Tibial artery (tissue), 4 donors: Measurements from ENCODE around the gene VAV3.
A peak's percentile ranks its signal among the peaks of the same experiment; 100 is the strongest.

Source experiments
- DNase-seq, 2 donors: peaks; one replicate each; pipeline ENCODE4 v3.0.0-alpha.2; 2019
- H3K27ac ChIP-seq, 2 donors: fragments of 200-600 bp; sonication (generic) in 1 of 2; 1 replicate in 1 of 2; 2 replicates in 1 of 2; pipeline ENCODE4 v1.5.1; 2018 to 2019; ENCODE audit warnings: mild to moderate bottlenecking in 1 of 2
- H3K27me3 ChIP-seq, 2 donors: fragments of 200-600 bp; sonication (generic) in 1 of 2; one replicate each; pipeline versions ENCODE4 v1.5.1 to v1.6.0; 2016 to 2019
- H3K36me3 ChIP-seq, 3 donors: fragments of 200-600 bp; sonication (generic) in 2 of 3; one replicate each; pipeline ENCODE4 v1.5.1; 2016 to 2019; ENCODE audit warnings: mild to moderate bottlenecking in 2 of 3
- H3K4me1 ChIP-seq, 4 donors: fragments of 200-600 bp; sonication (generic) in 2 of 4; 1 replicate in 3 of 4; 2 replicates in 1 of 4; pipeline ENCODE4 v1.5.1; 2016 to 2019
- H3K4me3 ChIP-seq, 2 donors: fragments of 200-600 bp; sonication (generic) in 1 of 2; 1 replicate in 1 of 2; 2 replicates in 1 of 2; pipeline ENCODE4 v1.5.1; 2018 to 2019; ENCODE audit warnings: mild to moderate bottlenecking in 2 of 2
- H3K9me3 ChIP-seq, 3 donors: fragments of 200-600 bp; sonication (generic) in 1 of 3; one replicate each; pipeline ENCODE4 v1.5.1; 2016 to 2019
- intact Hi-C: fragments of 100-400 bp; cut with DNase I; formaldehyde crosslinking; loops from one replicate; pipeline ENCODE4 v1.15.0; 2023; ENCODE audit warnings: low total_unique reads
- TF ChIP-seq, protein P1 (sequence below), 2 experiments: fragments of 200-600 bp in 1 of 2; fragments of 450-650 bp in 1 of 2; IDR thresholded peaks; one replicate each; pipeline ENCODE4 v1.5.1; 2017 to 2019; ENCODE audit warnings: antibody characterized with exemption in 2 of 2, mild to moderate bottlenecking in 1 of 2, moderate library complexity in 1 of 2

VAV3 gene

DNA sequence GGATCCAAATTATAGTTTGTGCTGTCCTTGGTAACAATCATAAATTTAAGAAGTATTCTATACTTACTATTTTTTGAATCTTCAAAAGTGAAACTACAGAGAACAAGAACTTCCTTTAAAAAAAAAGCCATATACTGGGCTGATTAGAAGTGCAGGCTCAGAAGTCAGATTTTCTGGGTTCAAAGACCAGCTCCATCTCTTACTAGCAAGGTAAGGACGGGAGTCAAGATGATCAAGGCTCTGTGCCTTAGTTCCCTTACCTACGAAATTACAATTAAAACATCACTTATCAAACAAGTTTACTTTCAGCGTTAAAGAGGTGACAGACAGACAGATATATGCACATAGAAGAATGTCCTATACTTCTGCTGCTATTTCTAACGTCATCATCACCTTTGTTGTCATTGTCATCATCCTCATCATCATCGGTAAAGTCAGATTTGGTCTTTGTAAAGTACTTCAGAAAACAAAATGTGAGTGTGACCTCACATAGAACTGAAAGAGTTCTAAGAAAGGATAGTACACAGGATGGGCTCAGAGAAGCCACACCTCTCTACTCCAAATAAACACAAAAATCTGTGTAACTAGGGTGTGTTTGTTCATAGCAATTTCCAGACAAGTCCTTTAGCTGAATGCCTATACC is 178.7 kb downstream of the VAV3 start:
- no peaks in the 10 kb centered on the region for H3K36me3 ChIP-seq
- intact Hi-C loops: loop anchor here (5.0 kb wide), 1 partner anchor 336 kb away; no protein-coding TSS in a partner anchor
- H3K27me3 ChIP-seq: no peaks in the 10 kb centered on the region
- no peak overlapping the region for H3K4me3 ChIP-seq
- TF ChIP-seq, protein P1, sequence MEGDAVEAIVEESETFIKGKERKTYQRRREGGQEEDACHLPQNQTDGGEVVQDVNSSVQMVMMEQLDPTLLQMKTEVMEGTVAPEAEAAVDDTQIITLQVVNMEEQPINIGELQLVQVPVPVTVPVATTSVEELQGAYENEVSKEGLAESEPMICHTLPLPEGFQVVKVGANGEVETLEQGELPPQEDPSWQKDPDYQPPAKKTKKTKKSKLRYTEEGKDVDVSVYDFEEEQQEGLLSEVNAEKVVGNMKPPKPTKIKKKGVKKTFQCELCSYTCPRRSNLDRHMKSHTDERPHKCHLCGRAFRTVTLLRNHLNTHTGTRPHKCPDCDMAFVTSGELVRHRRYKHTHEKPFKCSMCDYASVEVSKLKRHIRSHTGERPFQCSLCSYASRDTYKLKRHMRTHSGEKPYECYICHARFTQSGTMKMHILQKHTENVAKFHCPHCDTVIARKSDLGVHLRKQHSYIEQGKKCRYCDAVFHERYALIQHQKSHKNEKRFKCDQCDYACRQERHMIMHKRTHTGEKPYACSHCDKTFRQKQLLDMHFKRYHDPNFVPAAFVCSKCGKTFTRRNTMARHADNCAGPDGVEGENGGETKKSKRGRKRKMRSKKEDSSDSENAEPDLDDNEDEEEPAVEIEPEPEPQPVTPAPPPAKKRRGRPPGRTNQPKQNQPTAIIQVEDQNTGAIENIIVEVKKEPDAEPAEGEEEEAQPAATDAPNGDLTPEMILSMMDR (IDR thresholded peaks at IDR 0.05): no peak
- H3K27ac ChIP-seq: no peak overlapping the region
- no peaks in the 10 kb centered on the region for H3K9me3 ChIP-seq
- peaks cover 0 to 9% (median 4%) of the 10 kb centered on the region in 4 donors for H3K4me1 ChIP-seq
- DNase-seq: no peak

DNA sequence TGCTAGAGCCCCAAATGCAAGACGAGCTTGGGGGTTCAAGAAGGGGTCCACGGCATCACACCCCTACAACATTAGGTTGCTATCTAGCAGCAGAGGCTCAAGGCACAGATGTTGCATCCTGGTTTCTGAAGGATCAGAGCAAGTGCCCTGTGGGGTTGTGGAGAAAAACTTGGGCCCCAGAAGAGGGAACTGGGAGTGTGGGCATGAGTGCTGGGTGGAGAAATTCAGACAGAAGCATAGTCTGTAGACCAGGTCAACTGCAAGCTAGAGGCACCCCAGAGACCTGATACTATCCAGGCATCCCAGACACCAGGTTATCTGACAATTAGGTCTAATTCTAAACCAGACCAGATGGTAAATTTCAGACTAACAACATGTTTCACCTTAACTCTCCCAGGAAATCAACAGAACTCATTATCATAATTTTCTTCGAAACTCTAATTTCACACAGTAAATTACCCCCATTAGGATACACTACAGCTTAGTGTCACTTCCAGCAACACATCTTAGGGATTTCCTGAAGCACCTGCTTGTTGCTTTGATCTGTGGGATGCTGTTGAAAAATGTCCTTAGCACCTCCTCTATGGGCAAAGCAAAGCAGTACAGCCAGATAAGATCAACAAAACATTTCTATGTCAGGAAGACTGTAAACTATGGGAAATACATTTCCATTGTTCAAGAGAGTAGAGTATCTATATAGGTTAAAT is 179.3 kb downstream of the VAV3 start:
- Histone ChIP-seq H3K4me3 (no peak overlapping the region), H3K4me1 (peaks cover 0 to 9% (median 4%) of the 10 kb centered on the region in 4 donors), H3K27ac (no peak overlapping the region), H3K9me3 (no peaks in the 10 kb centered on the region), H3K27me3 (no peaks in the 10 kb centered on the region), H3K36me3 (no peaks in the 10 kb centered on the region)
- DNase-seq: no peak
- intact Hi-C loops: loop anchor here (5.0 kb wide), 1 partner anchor 337 kb away; no protein-coding TSS in a partner anchor
- TF ChIP-seq, protein P1 (IDR thresholded peaks at IDR 0.05): no peak

- Histone ChIP-seq H3K4me1 (peaks cover 0 to 7% (median 3%) of the 10 kb centered on the region in 4 donors), H3K4me3 (no peak overlapping the region), H3K36me3 (no peaks in the 10 kb centered on the region), H3K27ac (no peak overlapping the region), H3K9me3 (no peaks in the 10 kb centered on the region), H3K27me3 (no peaks in the 10 kb centered on the region)
- intact Hi-C loops: no loop called here
- TF ChIP-seq, protein P1 (IDR thresholded peaks at IDR 0.05): peak; percentile 61 to 72
- DNase-seq: no peak
Measured at GRCh38 chr1:107782217-107782845, 182.6 kb downstream of the VAV3 start.

- H3K36me3 ChIP-seq: no peaks in the 10 kb centered on the region
- intact Hi-C loops: no loop called here
- H3K4me1 ChIP-seq: peaks cover 0 to 7% (median 3%) of the 10 kb centered on the region in 4 donors
- TF ChIP-seq, protein P1 (IDR thresholded peaks at IDR 0.05): no peak
- H3K27me3 ChIP-seq: no peaks in the 10 kb centered on the region
- no peak overlapping the region for H3K4me3 ChIP-seq
- DNase-seq: no peak
- H3K9me3 ChIP-seq: no peaks in the 10 kb centered on the region
- H3K27ac ChIP-seq: no peak overlapping the region
Measured at GRCh38 chr1:107781245-107781644, 183.7 kb downstream of the VAV3 start.

GRCh38 chr1:107777664-107778047 is 187.3 kb downstream of the VAV3 start:
- H3K4me3 ChIP-seq: no peak overlapping the region
- peaks cover 0 to 5% (median 2%) of the 10 kb centered on the region in 4 donors for H3K4me1 ChIP-seq
- intact Hi-C loops: no loop called here
- H3K27ac ChIP-seq: no peak overlapping the region
- no peak for DNase-seq
- no peaks in the 10 kb centered on the region for H3K9me3 ChIP-seq
- H3K36me3 ChIP-seq: no peaks in the 10 kb centered on the region
- TF ChIP-seq, protein P1 (IDR thresholded peaks at IDR 0.05): no peak
- H3K27me3 ChIP-seq: no peaks in the 10 kb centered on the region
